ENCODE results near the gene CREB5.
"Not testable (repeated sequence)": the region's sequence is repeated elsewhere in the genome, so short reads cannot be mapped to it uniquely, and the experiment has no call there.

CREB5 gene

GRCh38 chr7:28761505-28761904, 349.2 kb downstream of the CREB5 start:
- DNase-seq: no peak

GRCh38 chr7:28762651-28763050, 350.3 kb downstream of the CREB5 start:
- DNase-seq: no peak

GRCh38 chr7:28766359-28766758, 354.0 kb downstream of the CREB5 start:
- DNase-seq: no peak

GRCh38 chr7:28767356-28767755, 355.0 kb downstream of the CREB5 start:
- no peak for DNase-seq

- DNase-seq: no peak
Observed at GRCh38 chr7:28768577-28769147, 356.3 kb downstream of the CREB5 start.

GRCh38 chr7:28771906-28772622, 359.7 kb downstream of the CREB5 start:
- DNase-seq: no peak

- DNase-seq: no peak
Observed at GRCh38 chr7:28773423-28774145, 361.3 kb downstream of the CREB5 start.

- no peak for DNase-seq
Observed at GRCh38 chr7:28774261-28774988, 362.1 kb downstream of the CREB5 start.

- DNase-seq: no peak
Observed at GRCh38 chr7:28776463-28777157, 364.3 kb downstream of the CREB5 start.

- DNase-seq: no peak
Observed at GRCh38 chr7:28778786-28779185, 366.5 kb downstream of the CREB5 start.

- DNase-seq: no peak
Observed at GRCh38 chr7:28779954-28780353, 367.6 kb downstream of the CREB5 start.

- DNase-seq: no peak
Observed at GRCh38 chr7:28782362-28782761, 370.0 kb downstream of the CREB5 start.

- no peak for DNase-seq
Observed at GRCh38 chr7:28784171-28784902, 372.0 kb downstream of the CREB5 start.

- DNase-seq: no peak
Observed at GRCh38 chr7:28785041-28785995, 373.0 kb downstream of the CREB5 start.

GRCh38 chr7:28786156-28786555, 373.8 kb downstream of the CREB5 start:
- not testable (repeated sequence) for DNase-seq

- DNase-seq: no peak
Observed at GRCh38 chr7:28787106-28787505, 374.8 kb downstream of the CREB5 start.

GRCh38 chr7:28790467-28790866, 378.1 kb downstream of the CREB5 start:
- DNase-seq: no peak

- DNase-seq: no peak
Observed at GRCh38 chr7:28792858-28793257, 380.5 kb downstream of the CREB5 start.

- DNase-seq: no peak
Observed at GRCh38 chr7:28793381-28794085, 381.2 kb downstream of the CREB5 start.

GRCh38 chr7:28798274-28798673, 386.0 kb downstream of the CREB5 start:
- no peak for DNase-seq

Data from stimulated activated CD4-positive, alpha-beta T cell treated with anti-CD3 and anti-CD28 coated beads, Interleukin-2, amount 100 ng/mL, for 48 hours (primary cell).